HG03060 (cell line): ENCODE data around the gene TK2.

Experiments
- ATAC-seq: cut with Tn5 transposase; IDR thresholded peaks from one replicate; pipeline ENCODE4 v1.9.1; 2021; ENCODE audit warnings: low read depth, moderate number of reproducible peaks; ENCODE audit not compliant: unreplicated experiment

TK2 gene

GRCh38 chr16:66486773-66487579 lies 62.9 kb downstream of the TK2 start:
- no peak for ATAC-seq

GRCh38 chr16:66486199-66486772 lies 63.6 kb downstream of the TK2 start:
- ATAC-seq: no peak

GRCh38 chr16:66485376-66485775 lies 64.5 kb downstream of the TK2 start:
- no peak for ATAC-seq

DNA sequence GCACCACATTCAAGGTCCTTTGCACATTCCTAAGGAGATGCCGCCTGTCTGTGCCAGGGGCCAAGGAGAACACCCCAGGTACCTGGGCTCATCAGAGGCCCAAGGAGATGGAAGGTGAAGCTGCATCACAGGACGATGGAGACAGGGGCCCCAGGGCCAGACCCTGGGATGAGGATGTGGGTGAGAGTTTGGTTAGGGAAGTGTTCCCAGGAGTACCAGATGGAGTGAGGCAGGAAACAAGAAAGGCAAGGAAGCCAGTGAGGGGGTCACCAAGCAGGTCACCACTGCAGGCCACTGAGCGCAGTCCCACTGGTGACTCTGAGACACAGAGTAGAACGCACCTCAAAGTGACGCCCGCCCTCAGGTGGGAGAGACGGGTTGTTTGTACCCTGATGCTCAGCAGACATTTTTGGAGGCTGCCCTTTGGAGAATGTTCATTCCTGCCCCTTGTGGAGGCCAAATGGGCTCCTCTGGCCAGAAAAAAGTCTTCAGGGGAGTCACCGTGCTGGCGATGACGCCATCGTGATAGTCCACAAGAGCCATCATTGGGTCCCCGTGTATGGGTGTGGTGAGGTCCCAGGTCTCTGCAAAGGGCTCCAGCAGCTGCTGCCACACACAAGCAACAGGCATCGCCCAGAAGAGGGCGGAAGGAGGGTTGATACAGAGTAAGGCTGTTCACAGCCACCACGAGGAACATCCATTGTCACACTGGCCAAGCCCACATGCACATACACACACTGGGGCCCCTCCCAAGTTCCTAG lies 65.3 kb downstream of the TK2 start:
- no peak for ATAC-seq

DNA sequence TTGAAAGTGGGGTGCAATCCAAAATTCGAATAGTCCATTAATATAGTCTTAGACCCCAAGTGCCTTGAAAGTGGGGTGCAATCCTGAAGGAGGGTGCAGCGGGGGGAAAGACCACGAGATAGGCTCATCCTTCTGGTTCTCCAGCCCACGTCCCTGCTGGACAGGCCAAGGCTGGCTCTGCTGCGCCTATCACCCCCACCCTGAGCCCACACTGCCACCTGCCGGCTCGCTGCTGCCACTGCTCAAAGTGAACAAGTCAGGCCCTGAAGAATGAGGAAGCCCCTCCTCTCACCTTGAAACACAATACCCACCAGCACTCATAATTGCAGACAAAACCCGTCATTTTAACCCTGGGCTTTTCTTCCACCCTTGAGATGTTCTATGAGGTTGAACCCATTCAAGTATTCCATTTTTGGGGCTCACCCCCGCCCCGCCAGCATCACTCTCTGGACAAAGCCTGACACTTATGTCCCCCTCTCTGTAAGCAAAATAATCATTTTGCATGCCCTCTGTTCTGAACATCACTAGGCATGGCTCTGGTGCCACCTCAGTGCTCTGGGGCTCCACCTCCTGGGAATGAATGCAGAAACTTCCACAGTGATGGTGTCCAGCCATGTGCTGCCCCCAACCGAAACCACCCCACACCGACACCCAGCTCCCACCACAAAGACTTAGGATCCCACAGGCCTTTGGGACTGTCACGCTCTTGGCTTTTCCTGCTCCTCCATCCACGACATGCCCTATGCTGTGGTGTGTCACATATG lies 66.1 kb downstream of the TK2 start:
- no peak for ATAC-seq

GRCh38 chr16:66481943-66482390 lies 68.0 kb downstream of the TK2 start:
- ATAC-seq: no peak

- ATAC-seq: no peak
These were observed 68.6 kb downstream of the TK2 start for GRCh38 chr16:66481081-66481942.

DNA sequence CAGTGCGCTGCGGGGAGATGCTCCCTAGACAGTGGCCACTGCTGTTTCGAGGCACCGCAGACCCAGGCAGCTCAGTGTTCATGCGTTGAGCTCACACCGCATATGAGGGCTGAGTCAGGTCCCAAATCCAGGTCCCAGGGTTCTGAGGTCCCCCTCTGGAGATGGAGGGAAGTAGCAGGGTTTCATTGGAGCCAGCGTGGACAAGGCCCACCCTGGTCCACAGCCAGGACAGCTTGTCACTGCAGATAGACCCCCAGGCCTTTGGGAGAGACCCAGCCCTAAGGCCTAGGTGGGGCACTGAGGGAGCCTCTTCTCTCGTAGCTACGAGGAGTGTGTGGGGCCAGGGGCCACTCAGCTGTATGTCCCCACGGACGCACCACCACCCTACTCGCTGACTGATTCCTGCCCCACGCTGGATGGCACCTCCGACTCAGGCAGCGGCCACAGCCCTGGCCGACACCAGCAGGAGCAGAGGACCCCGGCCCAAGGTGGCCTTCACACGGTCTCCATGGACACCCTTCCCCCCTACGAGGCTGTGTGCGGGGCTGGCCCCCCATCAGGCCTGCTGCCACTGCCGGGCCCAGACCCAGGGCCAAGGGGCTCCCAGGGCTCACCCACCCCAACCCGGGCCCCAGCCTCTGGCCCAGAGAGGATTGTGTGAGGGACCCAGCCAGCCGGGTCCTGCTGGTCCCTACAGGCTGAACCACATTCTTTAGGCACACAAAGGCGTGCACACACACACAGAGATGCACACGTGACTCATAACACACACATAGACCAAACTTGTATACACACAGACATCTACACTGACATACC lies 69.4 kb downstream of the TK2 start:
- ATAC-seq: no peak

DNA sequence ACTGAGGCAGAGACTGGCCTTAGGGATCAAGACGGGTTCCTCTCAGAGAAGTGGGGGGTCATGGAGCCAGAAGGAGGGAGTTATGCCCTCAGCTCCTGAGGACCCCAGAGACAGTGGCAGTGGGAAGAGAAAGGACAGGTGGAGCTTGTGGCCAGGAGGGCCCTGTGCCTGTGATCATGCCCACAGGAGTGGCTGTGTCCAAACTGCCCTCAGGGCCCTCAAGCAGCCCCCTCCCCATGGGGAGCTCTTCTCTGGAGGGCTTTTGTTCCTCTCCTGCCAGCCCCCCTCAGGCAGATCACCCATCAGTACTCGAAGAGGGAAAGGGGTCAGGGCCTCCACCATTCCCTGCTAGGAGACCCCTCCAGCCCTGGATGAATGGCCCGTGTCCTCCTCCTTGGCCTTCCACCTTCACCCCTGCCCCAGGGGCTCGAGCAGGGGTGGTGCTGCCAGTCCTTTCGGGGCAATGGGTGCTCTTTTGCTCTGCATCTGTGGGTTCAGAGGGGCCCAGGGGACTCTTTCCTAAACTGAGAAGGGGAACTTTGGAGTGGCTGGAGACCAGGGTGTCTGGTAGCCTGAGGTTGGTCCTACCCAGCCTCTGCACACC lies 70.2 kb downstream of the TK2 start:
- ATAC-seq: no peak

DNA sequence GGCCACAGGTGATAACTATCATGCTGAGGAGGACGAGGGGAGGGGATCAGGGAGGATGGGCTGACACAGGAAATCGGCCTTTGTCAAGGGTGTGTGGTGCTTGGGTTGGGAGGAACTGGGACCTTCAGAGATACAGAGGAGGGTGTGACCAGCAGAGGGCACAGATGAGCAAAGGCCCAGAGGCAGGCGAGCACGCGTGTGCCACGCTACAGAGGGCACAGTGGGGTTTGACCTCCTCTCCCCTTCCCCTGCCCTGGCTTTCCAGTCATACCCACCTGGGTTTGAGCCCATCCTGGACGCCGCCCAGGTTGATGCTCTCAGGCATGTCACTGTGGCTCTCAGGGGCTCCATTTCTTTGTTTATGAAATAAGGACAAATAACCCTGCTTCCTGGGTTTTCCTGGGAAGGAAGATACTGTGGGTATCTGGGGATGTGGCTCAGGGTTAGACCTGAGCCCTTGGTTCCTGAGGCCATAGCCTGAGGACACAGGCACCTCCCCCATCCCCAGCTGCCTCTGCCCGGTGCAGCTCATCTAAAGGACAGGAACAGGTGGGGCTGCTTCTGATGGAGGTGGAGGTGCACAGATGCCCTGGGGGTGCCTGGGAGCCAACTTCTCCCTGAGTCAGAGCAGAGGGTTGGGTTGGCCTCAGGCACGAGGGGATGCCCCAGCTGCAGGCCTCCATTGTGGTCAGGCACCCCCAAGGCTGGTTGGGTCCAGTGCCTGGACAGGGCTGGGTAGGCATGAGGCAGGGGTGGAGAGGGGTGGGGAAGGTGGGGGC lies 71.0 kb downstream of the TK2 start:
- ATAC-seq: peak; percentile 41

DNA sequence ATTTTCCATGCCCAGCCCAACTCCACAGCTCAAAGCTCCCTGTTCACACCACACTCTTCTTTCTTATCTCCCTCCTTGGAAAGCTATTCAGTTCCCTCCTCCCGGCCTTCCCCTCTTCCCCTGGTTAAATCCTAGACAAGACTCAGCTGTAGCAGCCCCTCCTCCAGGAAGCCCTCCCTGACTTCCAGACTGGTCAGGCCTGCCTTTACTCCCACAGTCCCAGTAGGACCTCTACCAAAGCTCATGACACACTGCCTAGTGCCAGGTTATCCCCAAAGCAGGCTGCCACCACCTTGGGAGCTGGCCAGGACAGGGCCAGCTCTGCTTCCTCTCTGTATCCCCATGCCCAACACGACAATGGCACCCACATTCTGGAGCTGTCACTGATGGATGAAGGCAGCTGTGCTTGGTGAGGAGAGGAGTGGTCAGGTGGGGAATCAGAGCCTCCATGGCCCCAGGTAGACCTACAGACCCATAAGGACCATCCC lies 72.8 kb downstream of the TK2 start:
- no peak for ATAC-seq

DNA sequence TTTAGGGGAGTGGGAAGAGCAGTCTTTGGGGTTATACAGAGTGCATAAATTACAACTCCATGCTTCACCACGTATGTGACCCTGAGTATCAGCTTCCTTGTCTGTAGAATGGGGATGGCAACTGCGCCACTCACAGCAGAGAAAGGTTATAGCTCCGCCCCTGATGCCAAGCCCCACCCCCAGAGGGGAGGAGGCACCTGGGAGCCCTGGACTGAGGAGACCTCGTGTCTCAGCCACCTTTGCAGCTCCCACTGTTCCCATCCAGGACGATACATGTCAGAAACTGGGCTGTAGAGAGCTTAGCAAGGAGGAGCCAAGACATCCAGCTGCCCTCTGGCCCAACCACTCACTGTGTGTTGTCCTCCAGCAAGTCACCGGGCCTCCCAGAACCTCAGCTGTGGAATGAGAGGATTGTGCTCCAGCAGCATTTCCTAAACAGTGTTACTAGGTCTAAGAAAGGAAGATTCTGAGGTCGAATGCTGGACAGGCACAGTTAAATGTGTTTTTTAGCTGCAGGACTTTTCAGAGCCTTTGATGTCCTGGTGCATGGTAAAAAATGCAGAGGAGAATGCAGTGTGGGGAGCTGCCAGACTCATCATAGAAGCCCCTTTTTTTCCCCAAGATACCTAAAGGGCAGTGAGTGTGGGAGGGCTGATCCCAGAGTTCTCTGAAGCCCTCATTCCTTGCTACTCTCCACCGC lies 73.4 kb downstream of the TK2 start:
- ATAC-seq: no peak

DNA sequence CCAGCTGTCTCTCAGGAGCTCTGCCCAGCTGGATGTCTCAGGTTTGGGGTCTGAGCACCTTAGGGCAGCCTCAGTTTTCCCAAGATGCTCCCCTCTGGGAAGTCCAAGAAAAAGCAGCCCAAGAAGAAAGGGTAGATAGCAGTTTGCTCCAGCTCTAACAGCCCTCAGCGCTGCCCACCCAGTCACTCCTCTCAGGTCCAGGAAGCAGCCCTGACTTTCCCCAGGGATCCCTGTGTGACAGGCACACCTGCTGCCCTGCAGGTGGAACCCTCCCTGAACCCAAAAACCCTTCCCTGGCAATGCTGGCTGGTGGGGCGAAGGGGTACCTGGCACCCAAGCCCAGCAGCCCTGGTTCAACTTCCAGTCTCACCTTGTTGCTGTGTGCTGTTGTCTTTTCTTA lies 74.7 kb downstream of the TK2 start:
- no peak for ATAC-seq

DNA sequence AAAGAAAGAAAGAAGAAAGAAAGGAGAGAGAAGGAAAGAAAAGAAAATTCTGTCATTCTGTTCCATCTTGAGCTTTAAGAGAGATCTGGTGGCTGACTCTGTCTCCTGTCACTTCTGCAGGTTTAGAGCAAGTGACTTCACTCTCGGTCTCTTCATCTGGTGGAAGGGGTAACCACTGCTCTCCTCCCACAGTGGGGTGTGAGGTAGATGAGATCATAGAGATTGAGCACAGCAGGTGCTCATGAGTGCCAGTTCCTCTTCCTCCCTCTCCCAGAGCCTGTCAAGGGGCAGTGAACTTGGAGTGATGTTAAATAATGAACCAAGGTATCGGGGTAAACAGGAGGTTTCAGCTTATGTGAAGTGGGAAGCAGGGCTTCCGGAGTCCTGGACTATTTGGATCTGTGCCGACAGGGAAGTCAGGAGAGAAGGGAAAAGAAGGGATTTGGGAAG lies 75.1 kb downstream of the TK2 start:
- ATAC-seq: peak; percentile 63

- no peak for ATAC-seq
These were observed 76.0 kb downstream of the TK2 start for GRCh38 chr16:66473654-66474519.

DNA sequence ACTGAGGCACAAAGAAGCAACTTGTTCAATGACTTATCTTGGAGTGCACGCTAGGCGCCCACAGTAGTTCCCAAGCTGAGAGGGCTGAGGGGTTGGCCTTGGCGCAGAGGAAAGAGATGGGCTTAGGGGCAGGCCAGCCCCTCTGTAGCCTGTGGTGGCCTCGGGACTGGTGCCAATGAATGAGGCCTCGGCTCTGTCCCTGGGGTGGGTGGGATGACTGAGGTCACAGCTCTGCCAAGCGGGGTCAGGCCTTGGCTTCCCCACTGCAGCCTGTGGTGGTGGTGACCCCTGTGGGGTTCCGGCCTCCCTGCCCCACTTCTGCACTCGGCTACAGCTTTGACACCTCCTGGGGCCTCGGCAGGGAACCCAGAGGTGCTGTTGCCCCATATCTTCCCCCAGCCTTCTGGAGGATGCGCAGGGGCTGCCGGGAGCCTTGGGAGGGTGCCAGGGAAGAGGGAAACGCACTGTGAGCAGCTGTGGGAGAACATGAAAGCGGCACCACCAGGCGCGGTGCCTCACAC lies 76.8 kb downstream of the TK2 start:
- ATAC-seq: no peak
